Epithelial cell of proximal tubule (primary cell): ENCODE data around the gene OR51E1. TPM values are rescaled to one million over a fixed set of nuclear protein-coding genes. Genes with fewer than 3 reads are reported as not detected.

Experiments used
- DNase-seq: peaks from one replicate; pipeline ENCODE4 v3.0.0-alpha.2; 2011; ENCODE audit warnings: low read depth
- H3K4me3 ChIP-seq: 2 replicates; pipeline ENCODE4 v1.5.1; 2011; ENCODE audit warnings: low read depth, mild to moderate bottlenecking, low read length
- CTCF ChIP-seq: conservative IDR thresholded peaks from 2 replicates; pipeline ENCODE4 v1.5.1; 2012; ENCODE audit warnings: low read depth, mild to moderate bottlenecking, low read length
- total RNA-seq: library from RNA; depleted of rRNA; stranded (reverse); fragments of >200 nt; gene quantifications from 2 replicates; pipeline ENCODE4 v1.2.3, GENCODE V29; 2015

The OR51E1 gene
- total RNA-seq, 1 donor from 2014 or later: not detected

- TF ChIP-seq CTCF: no peak
- DNase-seq: no peak
- no peak overlapping the region for H3K4me3 ChIP-seq
These were observed 41.0 kb downstream of the OR51E1 start for GRCh38 chr11:4684631-4685285.

GRCh38 chr11:4695442-4695841 lies 51.7 kb downstream of the OR51E1 start:
- no peak overlapping the region for H3K4me3 ChIP-seq
- no peak for TF ChIP-seq CTCF
- DNase-seq: no peak

DNA sequence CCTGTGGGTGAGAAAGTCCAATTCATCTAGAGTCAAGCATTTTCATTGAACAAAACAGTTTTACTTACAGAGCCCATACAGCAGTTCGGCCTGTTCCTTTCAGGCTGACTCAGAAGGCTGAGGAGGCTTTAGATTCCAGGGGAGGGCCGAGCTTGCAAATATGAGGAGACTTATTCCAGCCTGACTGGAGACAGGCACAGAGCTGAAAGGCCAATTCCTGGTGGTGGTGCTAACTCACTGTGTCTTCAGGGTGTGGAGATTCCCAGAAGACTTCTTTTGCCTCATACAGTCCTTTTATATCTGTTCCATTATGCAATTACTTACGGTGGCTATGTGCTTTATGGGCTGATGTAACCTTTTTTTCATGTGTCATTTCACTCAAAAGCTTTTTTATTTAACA lies 53.8 kb downstream of the OR51E1 start, which contains the start of gene OR51E2:
Gene OR51E2, minus strand, starts transcription at position 269 of the 400 bp plus-strand sequence. CDS start 15,142 bp downstream, outside the sequence.
- no peak within 1 kb of the TSS for H3K4me3 ChIP-seq
- TF ChIP-seq CTCF: no peak
- no peak for DNase-seq

DNA sequence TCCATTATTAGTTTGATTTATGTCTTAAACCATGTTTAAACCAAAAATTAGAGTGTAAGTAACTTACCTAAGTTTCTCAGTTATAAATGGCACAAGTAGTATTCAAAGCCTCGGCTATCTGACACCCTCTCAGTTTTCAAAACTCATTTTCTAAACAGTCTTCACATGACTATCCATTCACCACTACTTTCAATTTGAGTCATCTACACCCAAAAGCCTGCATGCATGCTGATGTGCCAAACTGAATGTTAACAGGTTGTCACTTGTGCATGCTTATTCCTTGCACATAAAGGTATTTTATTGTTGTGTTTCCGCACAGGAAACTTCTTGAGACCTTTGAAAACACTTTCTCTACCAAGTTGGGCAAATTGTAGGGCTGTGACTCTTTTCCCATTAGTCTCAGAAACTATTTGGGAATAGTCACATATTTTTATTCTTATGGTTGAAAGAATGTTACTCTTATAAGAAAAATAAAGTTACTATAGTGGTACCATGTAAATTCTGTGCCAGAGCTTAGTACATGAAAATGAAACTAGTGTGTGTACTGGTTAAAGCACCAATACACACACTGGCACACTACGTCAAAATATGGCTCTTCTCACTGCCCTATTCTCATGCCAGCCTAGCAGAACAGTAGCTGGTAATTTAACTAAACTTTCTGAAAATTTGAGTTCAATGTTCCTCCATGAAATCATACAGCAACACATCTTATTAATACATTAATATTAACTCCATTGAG lies 56.1 kb downstream of the OR51E1 start:
- no peak overlapping the region for H3K4me3 ChIP-seq
- no peak for TF ChIP-seq CTCF
- no peak for DNase-seq

DNA sequence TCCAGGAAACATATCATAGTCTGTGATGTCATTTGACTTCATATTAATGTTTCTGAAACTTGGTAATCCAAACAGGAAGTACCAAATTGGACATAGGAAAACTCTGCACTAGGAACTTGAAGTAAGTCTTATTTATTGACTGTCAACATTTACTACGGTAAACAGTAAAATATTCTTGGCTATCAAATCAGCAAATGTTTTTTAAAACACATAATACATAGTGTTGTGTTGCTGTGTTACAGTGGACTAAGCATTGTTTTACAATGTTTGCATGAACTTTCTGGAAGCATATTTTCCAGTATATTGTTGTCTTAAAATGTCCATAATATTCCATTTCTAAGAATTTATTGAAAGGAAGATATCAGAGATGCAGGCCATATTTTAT lies 56.6 kb downstream of the OR51E1 start:
- DNase-seq: no peak
- H3K4me3 ChIP-seq: no peak overlapping the region
- no peak for TF ChIP-seq CTCF

DNA sequence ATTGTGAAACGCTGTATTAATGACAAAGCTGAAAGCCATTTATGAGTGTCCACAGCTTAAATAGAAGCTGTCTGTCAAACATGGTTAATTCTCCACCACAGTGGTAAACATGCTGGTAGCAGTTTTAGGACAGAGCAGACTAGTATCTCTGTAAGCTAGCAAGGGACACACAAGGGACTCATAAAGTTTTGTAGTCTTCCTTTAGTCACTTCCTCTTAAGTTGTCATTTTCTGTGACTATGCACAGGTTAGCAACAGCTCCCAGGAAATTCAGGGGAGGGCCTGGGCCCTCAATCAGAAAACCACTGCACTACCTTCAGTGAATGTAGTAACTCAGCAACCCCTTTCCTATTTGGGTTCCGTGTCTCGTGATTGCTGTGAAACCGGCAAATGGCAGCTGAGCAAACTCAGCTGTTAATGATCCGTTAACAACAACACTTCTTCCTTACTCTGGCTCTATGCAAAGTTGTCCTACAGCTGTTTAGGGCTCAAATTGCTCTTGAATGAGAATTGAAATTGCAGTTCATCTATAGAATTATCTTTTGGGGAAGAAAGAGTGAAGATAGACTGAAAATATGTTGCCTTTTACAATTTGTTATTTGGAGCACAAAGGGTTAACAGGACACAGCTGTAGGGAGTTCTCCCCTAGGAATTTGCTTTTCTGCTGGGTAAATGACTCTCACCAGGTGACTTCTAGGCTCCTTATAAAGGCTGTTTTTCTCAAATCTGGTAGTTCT lies 60.4 kb downstream of the OR51E1 start, which contains the start of gene MMP26:
Gene MMP26, plus strand, starts transcription at position 731 of the 736 bp plus-strand sequence.
- peak; percentile 6 for DNase-seq
- H3K4me3 ChIP-seq: no peak within 1 kb of the TSS
- TF ChIP-seq CTCF: no peak
